ENCODE results near the gene PUSL1.

- TF ChIP-seq POLR2AphosphoS5 (IDR thresholded peaks at IDR 0.05; ENCODE audit: low read depth, low read length) (no peak), POLR2A (IDR thresholded peaks at IDR 0.05; ENCODE audit: low read depth, low read length) (no peak), SPI1 (IDR thresholded peaks at IDR 0.05; ENCODE audit: low read depth, low read length) (no peak)
Measured at GRCh38 chr1:1328254-1328653, 19.9 kb downstream of the PUSL1 start.
